Large intestine (tissue), 3 donors: Measurements from ENCODE around the gene KMT2C. TPM values are rescaled to one million over a fixed set of nuclear protein-coding genes. Genes with fewer than 3 reads are reported as not detected.
"Not testable (repeated sequence)": the region's sequence is repeated elsewhere in the genome, so short reads cannot be mapped to it uniquely, and the experiment has no call there.

ENCODE experiments used
- DNase-seq, 2 donors: peaks; one replicate each; pipeline versions ENCODE4 v3.0.0 to v3.0.0-alpha.2; 2013
- H3K27ac ChIP-seq: one replicate; pipeline ENCODE4 v1.5.1; 2013; ENCODE audit warnings: low read length
- H3K27me3 ChIP-seq: 2 replicates; pipeline ENCODE4 v1.6.1; 2013; ENCODE audit warnings: low read length; ENCODE audit not compliant: control insufficient read depth, insufficient read depth
- H3K36me3 ChIP-seq: 2 replicates; pipeline ENCODE4 v1.6.1; 2013; ENCODE audit warnings: low read length; ENCODE audit not compliant: control insufficient read depth, insufficient read depth
- H3K4me1 ChIP-seq: one replicate; pipeline ENCODE4 v1.6.1; 2013; ENCODE audit warnings: low read length; ENCODE audit not compliant: control insufficient read depth, insufficient read depth
- H3K4me3 ChIP-seq: one replicate; pipeline ENCODE4 v1.5.1; 2013; ENCODE audit warnings: low read length
- H3K9me3 ChIP-seq: one replicate; pipeline ENCODE4 v1.6.1; 2013; ENCODE audit warnings: mild to moderate bottlenecking, low read depth, low read length, moderate library complexity; ENCODE audit not compliant: control insufficient read depth
- WGBS: methylation state at CpG from one replicate; pipeline ENCODE4 v1.1.5; 2013; ENCODE audit warnings: low lambda C conversion rate; ENCODE audit not compliant: insufficient coverage; 5-methylcytosine and 5-hydroxymethylcytosine counted together
- polyA plus RNA-seq: library from polyadenylated mRNA; unstranded; fragments of 120-200 nt; gene quantifications from one replicate; pipeline ENCODE4 v1.2.1, GENCODE V29; 2013

The KMT2C gene
- polyA plus RNA-seq, 1 donor: 34.1 TPM

- peaks cover 19% of the 10 kb centered on the region for H3K36me3 ChIP-seq
- 100% methylated on average over 1 of the region's 5 CpGs for WGBS
- not testable (repeated sequence) for H3K9me3 ChIP-seq, H3K27me3 ChIP-seq, DNase-seq, H3K27ac ChIP-seq, H3K4me3 ChIP-seq, H3K4me1 ChIP-seq
These were observed 216.2 kb downstream of the KMT2C start for GRCh38 chr7:152219556-152219955.

GRCh38 chr7:152208766-152209165, 227.0 kb downstream of the KMT2C start:
- no CpG with 5 or more reads among the region's 7 CpGs for WGBS
- not testable (repeated sequence) for DNase-seq, H3K27ac ChIP-seq

GRCh38 chr7:152204417-152204816, 231.4 kb downstream of the KMT2C start:
- not testable (repeated sequence) for H3K9me3 ChIP-seq, H3K27me3 ChIP-seq, H3K4me1 ChIP-seq, H3K27ac ChIP-seq, DNase-seq, H3K4me3 ChIP-seq
- H3K36me3 ChIP-seq: peaks cover 15% of the 10 kb centered on the region

More at GRCh38 chr7:152208766-152209165, 227.0 kb downstream of the KMT2C start:
- not testable (repeated sequence) for H3K4me3 ChIP-seq, H3K4me1 ChIP-seq, H3K27me3 ChIP-seq, H3K9me3 ChIP-seq
- H3K36me3 ChIP-seq: peaks cover 15% of the 10 kb centered on the region

- Histone ChIP-seq H3K36me3 (peaks cover 23% of the 10 kb centered on the region), H3K27ac (no peak overlapping the region), H3K9me3 (no peaks in the 10 kb centered on the region), H3K4me3 (no peak overlapping the region), H3K4me1 (no peaks in the 10 kb centered on the region), H3K27me3 (no peaks in the 10 kb centered on the region)
- 100% methylated on average over 3 of the region's 3 CpGs for WGBS
- no peak for DNase-seq
These were observed 232.7 kb downstream of the KMT2C start for GRCh38 chr7:152203095-152203494.

- Histone ChIP-seq H3K27me3 (no peaks in the 10 kb centered on the region), H3K36me3 (peaks cover 24% of the 10 kb centered on the region), H3K27ac (no peak overlapping the region), H3K4me1 (no peaks in the 10 kb centered on the region), H3K9me3 (no peaks in the 10 kb centered on the region), H3K4me3 (no peak overlapping the region)
- 81% methylated on average over 2 of the region's 3 CpGs for WGBS
- no peak for DNase-seq
These were observed 233.7 kb downstream of the KMT2C start for GRCh38 chr7:152202056-152202455.

GRCh38 chr7:152200395-152200794, 235.4 kb downstream of the KMT2C start:
- no peaks in the 10 kb centered on the region for H3K9me3 ChIP-seq
- no peaks in the 10 kb centered on the region for H3K27me3 ChIP-seq
- H3K4me1 ChIP-seq: no peaks in the 10 kb centered on the region
- H3K27ac ChIP-seq: no peak overlapping the region
- no peak for DNase-seq
- WGBS: 100% methylated on average over 2 of the region's 6 CpGs
- peaks cover 30% of the 10 kb centered on the region for H3K36me3 ChIP-seq
- no peak overlapping the region for H3K4me3 ChIP-seq

GRCh38 chr7:152196391-152196790, 239.4 kb downstream of the KMT2C start:
- H3K27ac ChIP-seq: no peak overlapping the region
- DNase-seq: no peak
- WGBS: 96% methylated on average over 3 of the region's 4 CpGs
- H3K36me3 ChIP-seq: peaks cover 43% of the 10 kb centered on the region
- H3K9me3 ChIP-seq: no peaks in the 10 kb centered on the region
- no peaks in the 10 kb centered on the region for H3K4me1 ChIP-seq
- H3K27me3 ChIP-seq: no peaks in the 10 kb centered on the region
- no peak overlapping the region for H3K4me3 ChIP-seq

GRCh38 chr7:152193880-152194279, 241.9 kb downstream of the KMT2C start:
- Histone ChIP-seq H3K4me3 (no peak overlapping the region), H3K36me3 (peaks cover 48% of the 10 kb centered on the region), H3K9me3 (no peaks in the 10 kb centered on the region), H3K27ac (no peak overlapping the region), H3K4me1 (no peaks in the 10 kb centered on the region), H3K27me3 (no peaks in the 10 kb centered on the region)
- 89% methylated on average over 3 of the region's 4 CpGs for WGBS
- no peak for DNase-seq

GRCh38 chr7:152189061-152189460, 246.7 kb downstream of the KMT2C start:
- Histone ChIP-seq H3K27ac (no peak overlapping the region), H3K9me3 (no peaks in the 10 kb centered on the region), H3K36me3 (peaks cover 53% of the 10 kb centered on the region), H3K27me3 (no peaks in the 10 kb centered on the region), H3K4me3 (no peak overlapping the region), H3K4me1 (no peaks in the 10 kb centered on the region)
- DNase-seq: no peak
- 80% methylated on average over 2 of the region's 2 CpGs for WGBS

GRCh38 chr7:152185558-152185957, 250.2 kb downstream of the KMT2C start:
- peaks cover 58% of the 10 kb centered on the region for H3K36me3 ChIP-seq
- no peak overlapping the region for H3K4me3 ChIP-seq
- no peaks in the 10 kb centered on the region for H3K4me1 ChIP-seq
- H3K9me3 ChIP-seq: no peaks in the 10 kb centered on the region
- DNase-seq: no peak
- no peak overlapping the region for H3K27ac ChIP-seq
- 94% methylated on average over 3 of the region's 4 CpGs for WGBS
- no peaks in the 10 kb centered on the region for H3K27me3 ChIP-seq

- no peak overlapping the region for H3K27ac ChIP-seq
- DNase-seq: no peak
- no peak overlapping the region for H3K4me3 ChIP-seq
- no peaks in the 10 kb centered on the region for H3K27me3 ChIP-seq
- H3K4me1 ChIP-seq: no peaks in the 10 kb centered on the region
- no CpG with 5 or more reads among the region's 1 CpG for WGBS
- no peaks in the 10 kb centered on the region for H3K9me3 ChIP-seq
- H3K36me3 ChIP-seq: peaks cover 72% of the 10 kb centered on the region
These were observed 255.2 kb downstream of the KMT2C start for GRCh38 chr7:152180587-152180986.
